ENCODE data around the gene HAT1.
"Not testable (repeated sequence)": the region's sequence is repeated elsewhere in the genome, so short reads cannot be mapped to it uniquely, and the experiment has no call there.

The HAT1 gene

GRCh38 chr2:171894612-171894947 lies 27.7 kb upstream of the HAT1 start:
- TF ChIP-seq, protein P1, sequence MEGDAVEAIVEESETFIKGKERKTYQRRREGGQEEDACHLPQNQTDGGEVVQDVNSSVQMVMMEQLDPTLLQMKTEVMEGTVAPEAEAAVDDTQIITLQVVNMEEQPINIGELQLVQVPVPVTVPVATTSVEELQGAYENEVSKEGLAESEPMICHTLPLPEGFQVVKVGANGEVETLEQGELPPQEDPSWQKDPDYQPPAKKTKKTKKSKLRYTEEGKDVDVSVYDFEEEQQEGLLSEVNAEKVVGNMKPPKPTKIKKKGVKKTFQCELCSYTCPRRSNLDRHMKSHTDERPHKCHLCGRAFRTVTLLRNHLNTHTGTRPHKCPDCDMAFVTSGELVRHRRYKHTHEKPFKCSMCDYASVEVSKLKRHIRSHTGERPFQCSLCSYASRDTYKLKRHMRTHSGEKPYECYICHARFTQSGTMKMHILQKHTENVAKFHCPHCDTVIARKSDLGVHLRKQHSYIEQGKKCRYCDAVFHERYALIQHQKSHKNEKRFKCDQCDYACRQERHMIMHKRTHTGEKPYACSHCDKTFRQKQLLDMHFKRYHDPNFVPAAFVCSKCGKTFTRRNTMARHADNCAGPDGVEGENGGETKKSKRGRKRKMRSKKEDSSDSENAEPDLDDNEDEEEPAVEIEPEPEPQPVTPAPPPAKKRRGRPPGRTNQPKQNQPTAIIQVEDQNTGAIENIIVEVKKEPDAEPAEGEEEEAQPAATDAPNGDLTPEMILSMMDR (IDR thresholded peaks at IDR 0.05; ENCODE audit: low read depth, low read length) = no peak
- H3K4me3 ChIP-seq (ENCODE audit: low read depth, low read length) = peak overlapping the region; percentile 79

- no peak overlapping the region for H3K4me3 ChIP-seq (ENCODE audit: low read depth, low read length)
- TF ChIP-seq, protein P1 (IDR thresholded peaks at IDR 0.05; ENCODE audit: low read depth, low read length) = no peak
Observed at GRCh38 chr2:171895786-171896185, 26.5 kb upstream of the HAT1 start.

GRCh38 chr2:171899623-171900282 lies 22.5 kb upstream of the HAT1 start:
- not testable (repeated sequence) for H3K4me3 ChIP-seq (ENCODE audit: low read depth, low read length)

DNA sequence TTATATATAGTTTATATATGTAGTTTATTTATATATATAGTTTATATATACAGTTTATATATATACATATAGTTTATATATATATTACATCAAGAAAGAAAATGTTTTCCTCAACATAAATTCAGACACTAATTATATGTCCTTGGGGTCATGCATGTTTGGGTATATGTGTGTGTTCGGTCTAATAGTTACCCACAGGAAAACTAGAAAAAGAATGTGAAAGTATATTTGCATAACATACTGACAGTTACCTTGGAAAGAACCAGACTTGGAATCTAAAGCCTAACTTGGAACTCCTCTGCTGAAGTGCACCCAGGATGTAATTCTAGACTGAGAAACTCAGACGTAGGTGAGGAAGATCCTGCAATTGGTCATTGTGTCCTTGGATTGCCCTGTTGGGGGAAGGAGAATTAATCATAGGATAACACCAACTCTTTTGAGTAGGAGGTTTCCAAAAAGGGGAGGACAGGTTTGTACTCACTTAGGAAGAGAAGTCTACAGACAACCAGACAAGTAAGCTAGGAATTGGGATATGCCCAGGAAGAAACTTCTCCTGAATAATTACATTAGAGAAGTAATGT lies 19.3 kb upstream of the HAT1 start:
- no peak overlapping the region for H3K4me3 ChIP-seq (ENCODE audit: low read depth, low read length)
- TF ChIP-seq, protein P1 (IDR thresholded peaks at IDR 0.05; ENCODE audit: low read depth, low read length) = no peak

DNA sequence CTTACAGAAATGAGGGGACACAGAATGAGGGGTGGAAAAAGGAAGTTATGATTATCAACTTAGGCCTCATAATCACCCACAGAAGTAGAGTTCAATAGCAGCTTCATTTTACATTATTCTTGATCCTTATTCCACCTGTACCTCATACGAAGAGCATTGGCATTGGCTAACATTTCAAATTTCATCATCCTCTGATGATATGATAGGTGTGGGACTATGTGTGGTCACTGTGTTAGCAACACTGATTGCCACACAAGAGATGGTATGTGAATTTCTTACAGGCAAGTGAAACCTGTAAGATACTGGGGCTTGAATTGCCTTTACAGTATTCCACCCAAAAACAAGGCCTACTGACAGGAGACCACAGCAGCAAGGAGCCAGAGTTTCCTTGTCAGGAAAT lies 14.0 kb upstream of the HAT1 start:
- H3K4me3 ChIP-seq (ENCODE audit: low read depth, low read length) = no peak overlapping the region
- TF ChIP-seq, protein P1 (IDR thresholded peaks at IDR 0.05; ENCODE audit: low read depth, low read length) = no peak

- TF ChIP-seq, protein P1 (IDR thresholded peaks at IDR 0.05; ENCODE audit: low read depth, low read length) = no peak
- no peak overlapping the region for H3K4me3 ChIP-seq (ENCODE audit: low read depth, low read length)
Observed at GRCh38 chr2:171909266-171909665, 13.0 kb upstream of the HAT1 start.

DNA sequence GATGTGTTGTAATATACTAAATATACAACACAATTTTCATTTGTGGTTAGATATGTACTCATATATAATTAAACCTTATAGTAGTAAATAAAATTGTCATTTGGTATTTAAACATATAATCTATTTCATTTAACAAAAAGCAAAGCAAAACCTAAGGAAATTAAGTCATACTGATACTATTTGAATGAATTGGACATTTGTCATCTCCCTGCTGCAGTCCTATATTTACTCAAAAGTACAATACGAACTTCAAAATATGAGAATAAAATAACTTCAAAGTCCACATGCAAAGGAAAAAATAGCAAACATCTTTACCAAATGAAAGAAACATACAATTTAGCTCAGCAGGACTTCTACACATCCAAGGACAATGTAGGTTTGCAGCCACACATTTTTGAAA lies 11.8 kb upstream of the HAT1 start:
- TF ChIP-seq, protein P1 (IDR thresholded peaks at IDR 0.05; ENCODE audit: low read depth, low read length) = no peak
- H3K4me3 ChIP-seq (ENCODE audit: low read depth, low read length) = no peak overlapping the region

DNA sequence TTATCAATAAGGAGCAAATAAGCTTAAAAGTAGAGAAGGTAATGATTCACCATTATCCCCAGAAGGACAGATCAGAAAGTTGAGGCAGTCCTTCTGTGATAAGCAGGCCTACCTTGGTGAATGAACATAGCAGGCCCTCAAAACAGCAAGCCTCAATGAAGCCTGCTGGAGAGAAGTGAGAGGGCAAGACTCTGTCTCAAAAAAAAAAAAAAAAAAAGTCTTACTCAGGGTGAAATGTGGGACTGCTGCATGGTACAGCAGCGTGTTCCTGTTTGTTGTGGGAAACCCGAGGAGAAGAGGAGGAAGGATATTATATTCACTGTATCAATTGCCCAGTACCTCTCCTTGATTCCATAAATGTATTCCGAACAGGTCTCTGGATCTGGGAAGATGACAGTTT lies 8.7 kb upstream of the HAT1 start:
- TF ChIP-seq, protein P1 (IDR thresholded peaks at IDR 0.05; ENCODE audit: low read depth, low read length) = no peak

More for the DNA sequence above, 8.7 kb upstream of the HAT1 start:
- no peak overlapping the region for H3K4me3 ChIP-seq (ENCODE audit: low read depth, low read length)

All from WI38 (cell line).